Stimulated activated CD8-positive, alpha-beta memory T cell treated with anti-CD3 and anti-CD28 coated beads, Interleukin-4, amount 100 ng/mL, for 4 hours (primary cell): ENCODE results near the gene CEP44.

Experiments used
- DNase-seq, 2 donors: peaks; one replicate each; pipeline ENCODE4 v3.0.0-alpha.2; 2020; ENCODE audit warnings: low read depth in 2 of 2, low spot score in 1 of 2

Gene CEP44

DNA sequence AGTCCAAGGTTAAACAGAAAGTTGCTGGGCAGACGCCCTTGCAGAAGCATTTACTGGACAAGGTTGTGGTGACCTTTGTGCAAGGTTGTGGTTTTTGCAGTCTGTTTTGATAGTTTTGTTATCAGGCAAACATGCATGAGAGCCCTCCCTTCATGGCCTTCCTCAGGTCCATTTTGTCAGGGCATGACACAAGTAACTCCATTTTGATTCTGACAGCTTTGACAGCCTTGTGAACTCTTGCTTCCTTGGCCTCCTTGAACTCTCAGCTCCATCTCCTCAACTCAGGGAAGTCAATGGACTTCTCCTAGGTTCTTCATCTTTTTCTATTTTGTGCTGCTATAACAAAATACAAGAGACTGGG is 97.7 kb downstream of the CEP44 start:
- no peak for DNase-seq
